Measurements from ENCODE around the gene SGTB.
"Not testable (repeated sequence)": the region's sequence is repeated elsewhere in the genome, so short reads cannot be mapped to it uniquely, and the experiment has no call there.

SGTB gene

GRCh38 chr5:65718576-65719310, 3.2 kb downstream of the SGTB start:
- Mint-ChIP-seq H3K4me1 (ENCODE audit: low read depth) (peaks cover 30% of the 10 kb centered on the region), H3K4me3 (peak overlapping the region; percentile 39), H3K27ac (peak overlapping the region; percentile 62), H3K9me3 (no peaks in the 10 kb centered on the region), H3K27me3 (ENCODE audit: low read depth) (no peaks in the 10 kb centered on the region), H3K36me3 (ENCODE audit: low read depth) (peaks cover 16% of the 10 kb centered on the region)

DNA sequence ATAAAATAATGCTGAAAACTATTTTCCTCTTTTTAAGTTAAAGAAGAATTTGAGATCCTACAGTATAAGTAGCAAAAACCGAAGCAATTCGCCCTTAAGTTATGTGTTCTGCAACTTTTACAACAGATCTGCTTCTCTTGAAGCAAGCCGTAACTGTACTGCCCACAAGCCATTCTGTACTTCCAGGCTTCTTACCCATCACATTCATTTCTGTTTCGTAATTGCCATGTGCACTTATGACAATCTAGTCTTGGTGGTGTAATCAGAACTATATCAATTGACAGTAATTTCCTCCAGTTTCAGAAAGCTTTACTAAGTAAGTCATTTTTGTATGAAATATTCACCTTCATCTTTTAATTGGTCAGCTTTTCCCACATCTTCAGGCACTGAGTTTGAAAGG, 13.8 kb downstream of the SGTB start:
- Mint-ChIP-seq H3K4me3 (no peak overlapping the region), H3K27me3 (ENCODE audit: low read depth) (no peaks in the 10 kb centered on the region), H3K4me1 (ENCODE audit: low read depth) (peaks cover 2% of the 10 kb centered on the region), H3K9me3 (no peaks in the 10 kb centered on the region), H3K27ac (no peak overlapping the region), H3K36me3 (ENCODE audit: low read depth) (peaks cover 19% of the 10 kb centered on the region)

DNA sequence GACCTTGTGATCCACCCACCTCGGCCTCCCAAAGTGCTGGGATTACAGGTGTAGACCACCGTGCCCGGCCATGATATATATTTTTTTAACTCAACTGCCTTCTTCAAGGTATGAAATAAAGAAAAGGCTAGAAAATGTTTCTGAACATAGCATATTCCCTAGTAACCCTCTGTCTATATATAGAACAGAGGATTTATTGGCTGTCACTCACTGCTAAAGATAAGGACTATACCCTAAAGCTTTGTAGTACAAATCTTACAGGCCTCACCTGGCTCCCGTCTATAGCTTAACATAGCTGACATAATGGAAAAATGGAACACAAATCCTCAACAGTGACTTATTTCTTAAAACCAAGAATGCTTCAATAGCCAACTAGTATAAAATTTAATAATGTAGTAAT, 14.2 kb downstream of the SGTB start:
- Mint-ChIP-seq H3K27me3 (ENCODE audit: low read depth) (no peaks in the 10 kb centered on the region), H3K4me3 (no peak overlapping the region), H3K9me3 (no peaks in the 10 kb centered on the region), H3K4me1 (ENCODE audit: low read depth) (peaks cover 1% of the 10 kb centered on the region), H3K36me3 (ENCODE audit: low read depth) (peaks cover 18% of the 10 kb centered on the region), H3K27ac (no peak overlapping the region)

- Mint-ChIP-seq H3K9me3 (no peaks in the 10 kb centered on the region), H3K36me3 (ENCODE audit: low read depth) (peaks cover 22% of the 10 kb centered on the region), H3K4me1 (ENCODE audit: low read depth) (no peaks in the 10 kb centered on the region), H3K27me3 (ENCODE audit: low read depth) (no peaks in the 10 kb centered on the region), H3K4me3 (no peak overlapping the region), H3K27ac (no peak overlapping the region)
Measured at GRCh38 chr5:65704621-65705239, 17.2 kb downstream of the SGTB start.

DNA sequence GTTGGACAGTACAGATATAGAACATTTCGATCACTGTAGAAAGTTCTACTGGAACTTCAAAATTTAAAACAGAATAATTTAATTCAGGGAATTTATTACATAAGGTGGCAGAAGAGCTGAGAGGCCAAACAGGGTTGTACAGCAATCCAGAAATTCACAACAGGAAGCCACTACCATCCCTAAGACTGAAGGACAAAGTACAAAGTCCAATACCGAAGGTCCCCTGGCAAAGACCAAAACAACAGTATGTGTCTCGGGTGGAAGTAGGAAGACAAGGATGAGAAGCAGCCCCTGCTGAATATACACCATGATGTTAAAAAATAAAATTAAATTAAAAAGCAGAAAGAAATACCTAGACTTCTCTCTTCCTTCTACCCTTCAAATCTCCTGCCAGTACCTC, 19.9 kb downstream of the SGTB start:
- peaks cover 30% of the 10 kb centered on the region for H3K36me3 Mint-ChIP-seq (ENCODE audit: low read depth)
- H3K9me3 Mint-ChIP-seq: peaks cover 3% of the 10 kb centered on the region
- no peak overlapping the region for H3K27ac Mint-ChIP-seq
- H3K4me1 Mint-ChIP-seq (ENCODE audit: low read depth): no peaks in the 10 kb centered on the region
- H3K27me3 Mint-ChIP-seq (ENCODE audit: low read depth): no peaks in the 10 kb centered on the region
- H3K4me3 Mint-ChIP-seq: no peak overlapping the region

DNA sequence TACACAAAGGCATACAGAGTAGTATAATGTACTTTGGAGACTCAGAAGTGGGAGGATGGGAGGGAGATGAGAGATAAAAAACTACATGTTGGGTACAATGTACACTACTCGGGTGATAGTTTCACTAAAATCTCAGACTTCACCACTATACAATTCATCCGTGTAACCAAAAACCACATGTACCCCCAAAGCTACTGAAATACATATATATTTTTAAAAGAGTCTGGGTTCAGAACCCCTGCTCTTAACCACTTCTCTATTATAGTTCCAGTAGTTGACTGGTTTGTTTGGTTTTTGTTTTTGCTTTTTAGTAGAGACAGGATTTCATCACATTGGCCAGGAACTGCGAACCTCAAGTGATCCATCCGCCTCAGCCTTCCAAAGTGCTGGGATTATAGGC, 22.6 kb downstream of the SGTB start:
- Mint-ChIP-seq H3K36me3 (ENCODE audit: low read depth) (peaks cover 28% of the 10 kb centered on the region), H3K27me3 (ENCODE audit: low read depth) (no peaks in the 10 kb centered on the region), H3K9me3 (peaks cover 3% of the 10 kb centered on the region), H3K4me1 (ENCODE audit: low read depth) (no peaks in the 10 kb centered on the region), H3K4me3 (no peak overlapping the region), H3K27ac (no peak overlapping the region)

- Mint-ChIP-seq H3K4me3 (no peak overlapping the region), H3K4me1 (ENCODE audit: low read depth) (no peaks in the 10 kb centered on the region), H3K27me3 (ENCODE audit: low read depth) (no peaks in the 10 kb centered on the region), H3K9me3 (peaks cover 3% of the 10 kb centered on the region), H3K36me3 (ENCODE audit: low read depth) (peaks cover 21% of the 10 kb centered on the region), H3K27ac (no peak overlapping the region)
Measured at GRCh38 chr5:65696892-65697291, 25.0 kb downstream of the SGTB start.

- Mint-ChIP-seq H3K9me3 (peaks cover 3% of the 10 kb centered on the region), H3K4me1 (ENCODE audit: low read depth) (no peaks in the 10 kb centered on the region), H3K27me3 (ENCODE audit: low read depth) (no peaks in the 10 kb centered on the region), H3K27ac (no peak overlapping the region), H3K4me3 (no peak overlapping the region), H3K36me3 (ENCODE audit: low read depth) (peaks cover 20% of the 10 kb centered on the region)
Measured at GRCh38 chr5:65695896-65696295, 26.0 kb downstream of the SGTB start.

- Mint-ChIP-seq H3K4me1 (ENCODE audit: low read depth) (no peaks in the 10 kb centered on the region), H3K9me3 (peaks cover 3% of the 10 kb centered on the region), H3K27ac (no peak overlapping the region), H3K27me3 (ENCODE audit: low read depth) (no peaks in the 10 kb centered on the region), H3K4me3 (no peak overlapping the region), H3K36me3 (ENCODE audit: low read depth) (peaks cover 23% of the 10 kb centered on the region)
Measured at GRCh38 chr5:65695162-65695755, 26.6 kb downstream of the SGTB start.

DNA sequence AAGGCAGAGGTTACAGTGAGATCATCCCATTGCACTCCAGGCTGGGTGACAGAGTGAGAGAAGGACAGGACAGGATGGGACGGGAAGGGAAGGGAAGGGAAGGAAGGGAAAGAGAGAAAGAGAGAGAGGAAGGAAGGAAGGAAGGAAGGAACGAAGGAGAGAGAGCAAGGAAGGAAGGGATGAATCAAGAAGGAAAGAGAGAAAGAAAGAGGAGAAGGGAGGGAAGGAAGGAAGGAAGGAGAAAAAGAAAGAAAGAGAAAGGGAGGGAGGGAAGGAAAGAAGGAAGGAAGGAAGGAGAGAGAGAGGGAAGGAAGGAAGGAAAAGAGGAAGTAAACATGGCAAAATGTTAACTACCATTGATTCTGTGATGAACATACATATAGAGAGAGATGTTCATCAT, 28.8 kb downstream of the SGTB start:
- H3K36me3 Mint-ChIP-seq (ENCODE audit: low read depth): peaks cover 8% of the 10 kb centered on the region
- no peaks in the 10 kb centered on the region for H3K9me3 Mint-ChIP-seq
- no peaks in the 10 kb centered on the region for H3K27me3 Mint-ChIP-seq (ENCODE audit: low read depth)
- H3K27ac Mint-ChIP-seq: no peak overlapping the region
- H3K4me1 Mint-ChIP-seq (ENCODE audit: low read depth): no peaks in the 10 kb centered on the region
- H3K4me3 Mint-ChIP-seq: no peak overlapping the region

DNA sequence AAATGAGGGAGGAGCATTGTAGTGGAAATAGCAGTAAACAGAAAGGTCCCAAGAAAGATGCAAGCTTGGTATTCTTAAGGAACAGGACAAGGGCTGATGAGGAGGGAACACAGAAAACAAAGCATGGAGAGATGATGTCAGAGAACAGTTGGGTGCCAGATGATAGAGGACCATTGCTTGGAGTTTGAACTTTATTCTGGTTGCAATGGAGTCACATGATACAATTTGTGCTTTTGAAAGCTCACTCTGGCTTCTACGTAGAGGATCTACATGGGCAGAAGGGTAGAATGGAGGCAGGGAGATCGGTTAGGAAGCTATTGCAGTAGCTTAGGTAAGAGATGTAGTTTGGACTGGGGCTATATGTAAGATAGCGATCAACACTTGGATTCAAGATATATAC, 39.8 kb downstream of the SGTB start:
- peaks cover 3% of the 10 kb centered on the region for H3K4me1 Mint-ChIP-seq (ENCODE audit: low read depth)
- H3K27me3 Mint-ChIP-seq (ENCODE audit: low read depth): no peaks in the 10 kb centered on the region
- no peak overlapping the region for H3K4me3 Mint-ChIP-seq
- no peaks in the 10 kb centered on the region for H3K9me3 Mint-ChIP-seq
- H3K27ac Mint-ChIP-seq: no peak overlapping the region
- peaks cover 44% of the 10 kb centered on the region for H3K36me3 Mint-ChIP-seq (ENCODE audit: low read depth)

DNA sequence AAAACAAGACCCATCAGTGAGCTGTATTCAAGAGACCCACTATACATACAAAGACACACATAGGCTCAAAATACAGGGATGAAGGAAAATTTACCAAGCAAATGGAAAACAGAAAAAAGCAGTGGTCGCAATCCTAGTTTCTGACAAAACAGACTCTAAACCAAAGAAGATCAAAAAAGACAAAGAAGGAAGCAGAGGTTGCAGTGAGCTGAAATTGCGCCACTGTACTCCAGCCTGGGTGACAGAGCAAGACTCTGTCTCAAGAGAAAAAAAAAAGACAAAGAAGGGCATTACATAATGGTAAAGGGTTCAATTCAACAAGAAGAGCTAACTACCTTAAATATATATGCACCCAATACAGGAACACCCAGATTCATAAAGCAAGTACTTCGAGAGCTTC, 45.9 kb downstream of the SGTB start:
- not testable (repeated sequence) for H3K4me1 Mint-ChIP-seq (ENCODE audit: low read depth); H3K9me3 Mint-ChIP-seq; H3K27me3 Mint-ChIP-seq (ENCODE audit: low read depth); H3K27ac Mint-ChIP-seq; H3K4me3 Mint-ChIP-seq
- peaks cover 30% of the 10 kb centered on the region for H3K36me3 Mint-ChIP-seq (ENCODE audit: low read depth)

DNA sequence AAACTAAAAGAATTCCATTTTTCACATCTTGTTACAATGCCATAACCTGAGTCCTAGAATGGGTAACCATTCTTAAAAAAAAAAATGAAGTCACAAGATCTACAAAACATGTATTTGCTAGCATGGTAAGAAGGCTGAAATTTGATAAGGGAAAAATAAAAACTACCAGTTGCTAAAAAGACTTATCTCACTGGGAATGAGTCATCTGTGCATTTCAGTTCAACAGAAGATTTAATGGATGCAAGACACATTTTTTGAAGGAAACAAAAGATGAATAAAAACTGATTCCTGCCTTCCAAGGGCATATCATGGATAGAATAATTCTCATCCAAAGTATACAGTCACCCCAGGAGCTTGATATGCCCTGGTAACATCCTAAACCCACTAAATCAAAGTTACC, 47.2 kb downstream of the SGTB start:
- H3K4me3 Mint-ChIP-seq: no peak overlapping the region
- H3K27ac Mint-ChIP-seq: no peak overlapping the region
- H3K27me3 Mint-ChIP-seq (ENCODE audit: low read depth): no peaks in the 10 kb centered on the region
- peaks cover 24% of the 10 kb centered on the region for H3K36me3 Mint-ChIP-seq (ENCODE audit: low read depth)
- H3K4me1 Mint-ChIP-seq (ENCODE audit: low read depth): peaks cover 1% of the 10 kb centered on the region
- no peaks in the 10 kb centered on the region for H3K9me3 Mint-ChIP-seq

GRCh38 chr5:65672796-65673195, 49.1 kb downstream of the SGTB start:
- H3K4me1 Mint-ChIP-seq (ENCODE audit: low read depth): no peaks in the 10 kb centered on the region
- no peak overlapping the region for H3K27ac Mint-ChIP-seq
- H3K36me3 Mint-ChIP-seq (ENCODE audit: low read depth): peaks cover 17% of the 10 kb centered on the region
- H3K27me3 Mint-ChIP-seq (ENCODE audit: low read depth): no peaks in the 10 kb centered on the region
- no peak overlapping the region for H3K4me3 Mint-ChIP-seq
- H3K9me3 Mint-ChIP-seq: no peaks in the 10 kb centered on the region

DNA sequence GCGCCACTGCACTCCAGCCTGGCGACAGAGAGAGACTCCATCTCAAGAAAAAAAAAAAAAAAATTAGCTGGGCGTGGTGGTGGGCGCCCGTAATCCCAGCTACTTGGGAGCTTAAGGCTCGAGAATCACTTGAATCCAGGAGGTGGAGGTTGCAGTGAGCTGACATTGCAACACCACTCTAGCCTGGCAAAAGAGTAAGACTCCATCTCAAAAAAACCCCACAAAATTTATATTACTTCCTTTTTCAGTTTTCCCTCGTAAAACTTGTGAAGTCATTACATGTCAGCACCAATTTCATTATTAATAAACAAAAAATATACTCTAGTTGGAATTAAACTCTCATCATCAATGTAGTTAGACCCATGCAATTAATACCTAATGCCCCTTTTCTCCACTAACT, 53.2 kb downstream of the SGTB start:
- Mint-ChIP-seq H3K27ac (no peak overlapping the region), H3K4me3 (no peak overlapping the region), H3K4me1 (ENCODE audit: low read depth) (no peaks in the 10 kb centered on the region), H3K9me3 (no peaks in the 10 kb centered on the region), H3K36me3 (ENCODE audit: low read depth) (peaks cover 3% of the 10 kb centered on the region), H3K27me3 (ENCODE audit: low read depth) (no peaks in the 10 kb centered on the region)

Data from T-helper 1 cell treated with Interleukin-12 subunit alpha and Interleukin-12 subunit beta and Interleukin-4 antibody, amounts not matched to agents 30 μg/mL and 1 μg/mL, for 36 hours (primary cell).